Breast epithelium (tissue), 3 donors: ENCODE measurements around the gene ATP1B1.

ENCODE experiments used
- CTCF ChIP-seq, 3 donors: fragments of 450-650 bp; IDR thresholded peaks; one replicate each; pipeline ENCODE4 v1.5.1; 2016 to 2017; ENCODE audit warnings: antibody characterized with exemption in 3 of 3, mild to moderate bottlenecking in 3 of 3, moderate library complexity in 3 of 3
- POLR2A ChIP-seq: fragments of 450-650 bp; IDR thresholded peaks from one replicate; pipeline ENCODE4 v1.6.1; 2016; ENCODE audit warnings: antibody characterized with exemption, mild to moderate bottlenecking, moderate library complexity
- POLR2AphosphoS5 ChIP-seq, 3 donors: sonication (generic); formaldehyde crosslinking; IDR thresholded peaks; one replicate each; pipeline ENCODE4 v1.6.1; 2017; ENCODE audit warnings: antibody characterized with exemption in 3 of 3

- TF ChIP-seq CTCF (IDR thresholded peaks at IDR 0.05) (no peak), POLR2A (no peak), POLR2AphosphoS5 (IDR thresholded peaks at IDR 0.05) (no peak)
These were observed 33.4 kb upstream of the ATP1B1 start for GRCh38 chr1:169072945-169073725.
